HL-60 (cell line): ENCODE measurements around the gene CADM2.

Experiments used
- SPI1 ChIP-seq: IDR thresholded peaks from 2 replicates; pipeline ENCODE4 v1.6.1; 2012; ENCODE audit warnings: low read depth, mild to moderate bottlenecking, borderline replicate concordance
- TF ChIP-seq, protein P1 (sequence below): IDR thresholded peaks from one replicate; pipeline ENCODE4 v1.5.1; 2011; ENCODE audit warnings: low read length, control low read depth, inconsistent platforms; ENCODE audit not compliant: insufficient read depth

- no peak for TF ChIP-seq SPI1
- TF ChIP-seq, protein P1, sequence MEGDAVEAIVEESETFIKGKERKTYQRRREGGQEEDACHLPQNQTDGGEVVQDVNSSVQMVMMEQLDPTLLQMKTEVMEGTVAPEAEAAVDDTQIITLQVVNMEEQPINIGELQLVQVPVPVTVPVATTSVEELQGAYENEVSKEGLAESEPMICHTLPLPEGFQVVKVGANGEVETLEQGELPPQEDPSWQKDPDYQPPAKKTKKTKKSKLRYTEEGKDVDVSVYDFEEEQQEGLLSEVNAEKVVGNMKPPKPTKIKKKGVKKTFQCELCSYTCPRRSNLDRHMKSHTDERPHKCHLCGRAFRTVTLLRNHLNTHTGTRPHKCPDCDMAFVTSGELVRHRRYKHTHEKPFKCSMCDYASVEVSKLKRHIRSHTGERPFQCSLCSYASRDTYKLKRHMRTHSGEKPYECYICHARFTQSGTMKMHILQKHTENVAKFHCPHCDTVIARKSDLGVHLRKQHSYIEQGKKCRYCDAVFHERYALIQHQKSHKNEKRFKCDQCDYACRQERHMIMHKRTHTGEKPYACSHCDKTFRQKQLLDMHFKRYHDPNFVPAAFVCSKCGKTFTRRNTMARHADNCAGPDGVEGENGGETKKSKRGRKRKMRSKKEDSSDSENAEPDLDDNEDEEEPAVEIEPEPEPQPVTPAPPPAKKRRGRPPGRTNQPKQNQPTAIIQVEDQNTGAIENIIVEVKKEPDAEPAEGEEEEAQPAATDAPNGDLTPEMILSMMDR = no peak
These were observed 35.2 kb downstream of the CADM2 start for GRCh38 chr3:84993956-84994355.
